Liver (tissue), 9 donors: ENCODE data around the gene NIPBL. TPM values are rescaled to one million over a fixed set of nuclear protein-coding genes. Genes with fewer than 3 reads are reported as not detected.
"Not testable (repeated sequence)": the region's sequence is repeated elsewhere in the genome, so short reads cannot be mapped to it uniquely, and the experiment has no call there.

Experiments
- DNase-seq: peaks from one replicate; pipeline ENCODE4 v3.0.0-alpha.2; 2017; ENCODE audit warnings: low spot score
- H3K27ac ChIP-seq, 2 donors: one replicate each; pipeline ENCODE4 v1.7.0; 2013; ENCODE audit warnings: inconsistent platforms in 2 of 2, low read length in 2 of 2, control low read depth in 1 of 2, low read depth in 1 of 2, mild to moderate bottlenecking in 1 of 2
- H3K27me3 ChIP-seq, 4 donors: one replicate each; pipeline versions ENCODE4 v1.6.1 to v1.7.0; 2013; ENCODE audit warnings: low read length in 3 of 4, inconsistent platforms in 1 of 4, mild to moderate bottlenecking in 1 of 4, moderate library complexity in 1 of 4; ENCODE audit not compliant: control insufficient read depth in 4 of 4, insufficient read depth in 4 of 4
- H3K36me3 ChIP-seq, 4 donors: one replicate each; pipeline versions ENCODE4 v1.6.1 to v1.7.0; 2013; ENCODE audit warnings: low read length in 3 of 4, mild to moderate bottlenecking in 3 of 4, low read depth in 1 of 4, moderate library complexity in 1 of 4; ENCODE audit not compliant: control insufficient read depth in 4 of 4, insufficient read depth in 3 of 4
- H3K4me1 ChIP-seq, 4 donors: one replicate each; pipeline versions ENCODE4 v1.6.1 to v1.7.0; 2013; ENCODE audit warnings: low read length in 3 of 4, mild to moderate bottlenecking in 3 of 4, moderate library complexity in 1 of 4; ENCODE audit not compliant: control insufficient read depth in 4 of 4, insufficient read depth in 4 of 4
- H3K4me3 ChIP-seq, 3 donors: one replicate each; pipeline versions ENCODE4 v1.6.1 to v1.7.0; 2013; ENCODE audit warnings: low read length in 3 of 3, control low read depth in 1 of 3, low read depth in 1 of 3, mild to moderate bottlenecking in 1 of 3
- H3K9ac ChIP-seq, 2 donors: one replicate each; pipeline ENCODE4 v1.7.0; 2013; ENCODE audit warnings: low read length in 2 of 2, mild to moderate bottlenecking in 2 of 2, moderate library complexity in 2 of 2, control low read depth in 1 of 2, low read depth in 1 of 2
- H3K9me3 ChIP-seq, 4 donors: one replicate each; pipeline versions ENCODE4 v1.6.1 to v1.7.0; 2013; ENCODE audit warnings: low read length in 3 of 4; ENCODE audit not compliant: control insufficient read depth in 4 of 4
- ATF3 ChIP-seq: IDR thresholded peaks from 2 replicates; pipeline ENCODE4 v1.6.1; 2016; ENCODE audit warnings: antibody characterized with exemption
- FOXA2 ChIP-seq: IDR thresholded peaks from 2 replicates; pipeline ENCODE4 v1.6.1; 2016; ENCODE audit warnings: antibody characterized with exemption
- GABPA ChIP-seq, 2 donors: IDR thresholded peaks in 1 of 2; conservative IDR thresholded peaks in 1 of 2; 2 replicates each; pipeline ENCODE4 v1.6.1; 2016; ENCODE audit warnings: antibody characterized with exemption in 2 of 2, mild to moderate bottlenecking in 1 of 2, moderate library complexity in 1 of 2
- HNF4A ChIP-seq, 2 donors: conservative IDR thresholded peaks; 2 replicates each; pipeline ENCODE4 v1.6.1; 2016; ENCODE audit warnings: antibody characterized with exemption in 2 of 2, mild to moderate bottlenecking in 2 of 2
- JUND ChIP-seq, 2 donors: IDR thresholded peaks; 2 replicates each; pipeline ENCODE4 v1.6.1; 2016; ENCODE audit warnings: antibody characterized with exemption in 2 of 2
- RAD21 ChIP-seq, 2 donors: IDR thresholded peaks; 2 replicates each; pipeline ENCODE4 v1.6.1; 2016; ENCODE audit warnings: antibody characterized with exemption in 2 of 2, mild to moderate bottlenecking in 2 of 2
- REST ChIP-seq: IDR thresholded peaks from 2 replicates; pipeline ENCODE4 v1.6.1; 2016; ENCODE audit warnings: antibody characterized with exemption, mild to moderate bottlenecking
- SP1 ChIP-seq: IDR thresholded peaks from 2 replicates; pipeline ENCODE4 v1.6.1; 2018; ENCODE audit warnings: antibody characterized with exemption, mild to moderate bottlenecking
- YY1 ChIP-seq: IDR thresholded peaks from 2 replicates; pipeline ENCODE4 v1.6.1; 2016; ENCODE audit warnings: antibody characterized with exemption, mild to moderate bottlenecking
- WGBS: extraction: QIAGEN DNeasy Blood & Tissue Kit; methylation state at CpG from one replicate; pipeline ENCODE4 v1.1.7; 2013; 5-methylcytosine and 5-hydroxymethylcytosine counted together
- polyA plus RNA-seq, 2 donors: library from polyadenylated mRNA; stranded (reverse) in 1 of 2; unstranded in 1 of 2; fragments of 200-250 nt in 1 of 2; fragments of >200 nt in 1 of 2; fragmentation: Nextera tagmentation in 1 of 2; extraction: Ambion mirVana in 1 of 2; gene quantifications; one replicate each; pipeline versions ENCODE4 v1.2.1 to v1.2.3, GENCODE V29; 2013 to 2015
- total RNA-seq, 2 donors: library from RNA; depleted of rRNA; stranded (reverse); fragments of >200 nt; gene quantifications; one replicate each; pipeline ENCODE4 v1.2.3, GENCODE V29; 2014
- donor health status: healthy.
- donor health status: healthy.
- donor health status: healthy.
- donor health status: healthy.
- donor health status: healthy.

The NIPBL gene
- total and polyA plus RNA-seq, 4 donors = 4.9 to 30.3 (median 21.0) TPM

GRCh38 chr5:37080697-37081096 lies 204.1 kb downstream of the NIPBL start:
- DNase-seq = no peak
- WGBS = 96% methylated on average over 3 of the region's 3 CpGs
- Histone ChIP-seq H3K36me3 (no peaks in the 10 kb centered on the region), H3K27me3 (no peaks in the 10 kb centered on the region), H3K4me1 (no peaks in the 10 kb centered on the region), H3K9ac (no peak overlapping the region), H3K9me3 (no peaks in the 10 kb centered on the region), H3K4me3 (no peak overlapping the region), H3K27ac (no peak overlapping the region)
- no peak for TF ChIP-seq HNF4A (conservative IDR thresholded peaks at IDR 0.05)

GRCh38 chr5:37082977-37083376 lies 206.4 kb downstream of the NIPBL start:
- H3K27ac ChIP-seq, H3K9me3 ChIP-seq, DNase-seq, H3K36me3 ChIP-seq, H3K9ac ChIP-seq, H3K4me1 ChIP-seq, H3K27me3 ChIP-seq, H3K4me3 ChIP-seq: not testable (repeated sequence)
- WGBS = 86% methylated on average over 2 of the region's 2 CpGs

- H3K36me3 ChIP-seq, H3K9me3 ChIP-seq, H3K4me1 ChIP-seq, H3K9ac ChIP-seq, H3K4me3 ChIP-seq, H3K27me3 ChIP-seq, DNase-seq, H3K27ac ChIP-seq: not testable (repeated sequence)
- 85% methylated on average over 1 of the region's 1 CpG for WGBS
These were observed 209.5 kb downstream of the NIPBL start for GRCh38 chr5:37086026-37086425.

- WGBS = 61% methylated on average over 12 of the region's 12 CpGs
- H3K4me3 ChIP-seq = no peak overlapping the region
These were observed 210.1 kb downstream of the NIPBL start for GRCh38 chr5:37086466-37087173.

More at GRCh38 chr5:37086466-37087173, 210.1 kb downstream of the NIPBL start:
- Histone ChIP-seq H3K4me1 (no peaks in the 10 kb centered on the region), H3K27me3 (no peaks in the 10 kb centered on the region), H3K36me3 (no peaks in the 10 kb centered on the region), H3K27ac (no peak overlapping the region), H3K9me3 (peaks cover 0 to 2% (median 0%) of the 10 kb centered on the region in 4 donors), H3K9ac (no peak overlapping the region)
- no peak for DNase-seq
- TF ChIP-seq HNF4A (conservative IDR thresholded peaks at IDR 0.05) (peak; percentile 24 to 38), GABPA (IDR thresholded peaks at IDR 0.05 in 1 of 2, conservative IDR thresholded peaks at IDR 0.05 in 1 of 2) (no peak), REST (no peak), ATF3 (no peak), SP1 (peak; percentile 35), FOXA2 (peak; percentile 48), RAD21 (IDR thresholded peaks at IDR 0.05) (no peak), YY1 (peak; percentile 18), JUND (IDR thresholded peaks at IDR 0.05) (no peak)
